Neural cell (in vitro differentiated cells): ENCODE results near the gene DNM3. TPM values are rescaled to one million over a fixed set of nuclear protein-coding genes. Genes with fewer than 3 reads are reported as not detected.

Experiments used
- H2AFZ ChIP-seq: fragments of 200-600, 300-800 bp; sonication (generic), shearing (Covaris generic); 2 replicates; pipeline ENCODE4 v1.6.0; 2014; ENCODE audit warnings: low read depth, mild to moderate bottlenecking, antibody characterized with exemption, low read length, moderate library complexity
- H3F3A ChIP-seq: fragments of 200-600 bp; shearing (Covaris generic); 2 replicates; pipeline ENCODE4 v1.6.1; 2016; ENCODE audit warnings: mild to moderate bottlenecking, moderate library complexity, mixed read lengths, antibody characterized with exemption, low read length; ENCODE audit not compliant: insufficient read depth, poor library complexity, severe bottlenecking
- H3K27ac ChIP-seq: fragments of 200-600, 300-800 bp; sonication (generic), shearing (Covaris generic); 2 replicates; pipeline ENCODE4 v1.5.1; 2014; ENCODE audit warnings: mild to moderate bottlenecking, low read length, moderate library complexity
- H3K27me3 ChIP-seq: fragments of 300-800, 200-600 bp; sonication (generic), shearing (Covaris generic); 2 replicates; pipeline ENCODE4 v1.6.0; 2014; ENCODE audit warnings: mild to moderate bottlenecking, low read depth, low read length, moderate library complexity; ENCODE audit not compliant: insufficient read depth
- H3K36me3 ChIP-seq: fragments of 300-800, 200-600 bp; sonication (generic), shearing (Covaris generic); 2 replicates; pipeline ENCODE4 v1.5.1; 2014; ENCODE audit warnings: mild to moderate bottlenecking, antibody characterized with exemption, low read length, moderate library complexity; ENCODE audit not compliant: insufficient read depth
- H3K4me2 ChIP-seq: fragments of 300-800, 200-600 bp; sonication (generic), shearing (Covaris generic); 2 replicates; pipeline ENCODE4 v1.6.0; 2014; ENCODE audit warnings: mild to moderate bottlenecking, low read length
- H3K4me3 ChIP-seq: fragments of 300-800, 200-600 bp; sonication (generic), shearing (Covaris generic); 2 replicates; pipeline ENCODE4 v1.5.1; 2014; ENCODE audit warnings: mild to moderate bottlenecking, low read length, moderate library complexity
- H3K79me2 ChIP-seq: fragments of 200-600 bp; shearing (Covaris generic); replicated peaks from 2 replicates; pipeline ENCODE4 v1.6.0; 2014; ENCODE audit warnings: mild to moderate bottlenecking, low read length, moderate library complexity; ENCODE audit not compliant: insufficient read depth
- H3K9ac ChIP-seq: fragments of 300-800, 200-600 bp; sonication (generic), shearing (Covaris generic); 2 replicates; pipeline ENCODE4 v1.6.1; 2016; ENCODE audit warnings: mild to moderate bottlenecking, low read length, mixed read lengths
- H3K9me2 ChIP-seq: fragments of 200-600 bp; shearing (Covaris generic); 2 replicates; pipeline ENCODE4 v1.6.1; 2016; ENCODE audit warnings: mild to moderate bottlenecking, low read length, mixed read lengths; ENCODE audit not compliant: insufficient read depth
- H3K9me3 ChIP-seq: fragments of 200-600, 300-800 bp; sonication (generic), shearing (Covaris generic); 2 replicates; pipeline ENCODE4 v1.6.1; 2016; ENCODE audit warnings: mild to moderate bottlenecking, mixed run types, low read length, moderate library complexity, mixed read lengths
- H4K20me1 ChIP-seq: fragments of 200-600 bp; shearing (Covaris generic); 2 replicates; pipeline ENCODE4 v1.6.1; 2016; ENCODE audit warnings: mild to moderate bottlenecking, mixed run types; ENCODE audit not compliant: insufficient read depth
- EP300 ChIP-seq: fragments of 450-650 bp; conservative IDR thresholded peaks from 2 replicates; pipeline ENCODE4 v1.6.1; 2014; ENCODE audit warnings: antibody characterized with exemption, mild to moderate bottlenecking, moderate library complexity; ENCODE audit not compliant: poor library complexity, severe bottlenecking
- EZH2 ChIP-seq: fragments of 200-600, 300-800 bp; shearing (Covaris generic), sonication (generic); IDR thresholded peaks from 2 replicates; pipeline ENCODE4 v1.6.1; 2014; ENCODE audit warnings: antibody characterized with exemption, low read length, borderline replicate concordance, mild to moderate bottlenecking; ENCODE audit not compliant: insufficient read depth, poor library complexity, severe bottlenecking
- MXI1 ChIP-seq: fragments of 450-650 bp; conservative IDR thresholded peaks from 2 replicates; pipeline ENCODE4 v1.6.1; 2014; ENCODE audit warnings: antibody characterized with exemption, mild to moderate bottlenecking; ENCODE audit not compliant: poor library complexity, severe bottlenecking
- POLR2AphosphoS5 ChIP-seq: IDR thresholded peaks from 2 replicates; pipeline ENCODE4 v1.6.1; 2012
- RAD21 ChIP-seq: fragments of 450-650 bp; conservative IDR thresholded peaks from 2 replicates; pipeline ENCODE4 v1.6.1; 2014; ENCODE audit warnings: antibody characterized with exemption, mild to moderate bottlenecking, moderate library complexity
- REST ChIP-seq: IDR thresholded peaks from 2 replicates; pipeline ENCODE4 v1.6.1; 2012; ENCODE audit warnings: borderline replicate concordance
- SMC3 ChIP-seq: fragments of 450-650 bp; conservative IDR thresholded peaks from 2 replicates; pipeline ENCODE4 v1.6.1; 2014; ENCODE audit warnings: antibody characterized with exemption, mild to moderate bottlenecking, moderate library complexity; ENCODE audit not compliant: poor library complexity
- TAF1 ChIP-seq: IDR thresholded peaks from 2 replicates; pipeline ENCODE4 v1.6.1; 2012; ENCODE audit warnings: low read depth
- polyA plus RNA-seq: library from polyadenylated mRNA; depleted of rRNA; stranded (reverse); fragments of >200 nt; gene quantifications from 2 replicates; pipeline ENCODE4 v1.2.3, GENCODE V29; 2014
- TF ChIP-seq, protein P1 (sequence below): fragments of 450-650 bp; IDR thresholded peaks from 2 replicates; pipeline ENCODE4 v1.5.1; 2014; ENCODE audit warnings: antibody characterized with exemption, mild to moderate bottlenecking, moderate library complexity; ENCODE audit not compliant: poor library complexity, severe bottlenecking

DNM3 gene
- polyA plus RNA-seq, 1 donor from 2014 or later, result 37.1 TPM

DNA sequence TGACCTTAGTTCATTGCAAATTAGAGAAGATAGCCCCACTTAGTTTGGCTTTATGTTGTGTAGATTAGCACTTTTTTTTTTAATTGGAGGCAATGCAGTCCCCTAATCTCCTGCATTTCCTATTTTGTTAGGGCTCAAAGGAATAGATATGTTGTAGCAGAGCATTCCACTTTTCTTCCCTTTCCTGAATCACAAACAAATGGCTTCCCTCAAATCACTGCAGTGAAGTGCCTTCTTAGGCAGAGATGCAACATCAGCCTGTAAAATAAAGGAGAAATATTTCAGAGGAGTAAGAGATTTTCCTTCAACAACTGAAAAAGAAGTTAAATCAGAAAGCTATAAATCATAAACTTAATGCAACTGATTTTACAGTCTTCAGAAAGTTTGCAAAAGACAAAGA, 307.4 kb downstream of the DNM3 start:
- TF ChIP-seq, protein P1, sequence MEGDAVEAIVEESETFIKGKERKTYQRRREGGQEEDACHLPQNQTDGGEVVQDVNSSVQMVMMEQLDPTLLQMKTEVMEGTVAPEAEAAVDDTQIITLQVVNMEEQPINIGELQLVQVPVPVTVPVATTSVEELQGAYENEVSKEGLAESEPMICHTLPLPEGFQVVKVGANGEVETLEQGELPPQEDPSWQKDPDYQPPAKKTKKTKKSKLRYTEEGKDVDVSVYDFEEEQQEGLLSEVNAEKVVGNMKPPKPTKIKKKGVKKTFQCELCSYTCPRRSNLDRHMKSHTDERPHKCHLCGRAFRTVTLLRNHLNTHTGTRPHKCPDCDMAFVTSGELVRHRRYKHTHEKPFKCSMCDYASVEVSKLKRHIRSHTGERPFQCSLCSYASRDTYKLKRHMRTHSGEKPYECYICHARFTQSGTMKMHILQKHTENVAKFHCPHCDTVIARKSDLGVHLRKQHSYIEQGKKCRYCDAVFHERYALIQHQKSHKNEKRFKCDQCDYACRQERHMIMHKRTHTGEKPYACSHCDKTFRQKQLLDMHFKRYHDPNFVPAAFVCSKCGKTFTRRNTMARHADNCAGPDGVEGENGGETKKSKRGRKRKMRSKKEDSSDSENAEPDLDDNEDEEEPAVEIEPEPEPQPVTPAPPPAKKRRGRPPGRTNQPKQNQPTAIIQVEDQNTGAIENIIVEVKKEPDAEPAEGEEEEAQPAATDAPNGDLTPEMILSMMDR, result no peak
- no peak for TF ChIP-seq REST
- TF ChIP-seq SMC3, result no peak
- no peak for TF ChIP-seq POLR2AphosphoS5
- no peak for TF ChIP-seq RAD21
- TF ChIP-seq EP300, result no peak
- TF ChIP-seq TAF1, result no peak
- no peak for TF ChIP-seq MXI1
- TF ChIP-seq EZH2, result no peak
- Histone ChIP-seq H3K27me3 (no peaks in the 10 kb centered on the region), H3K36me3 (no peaks in the 10 kb centered on the region), H3K79me2 (no peaks in the 10 kb centered on the region), H3K9me3 (no peaks in the 10 kb centered on the region), H3K4me3 (no peak overlapping the region), H3K27ac (no peak overlapping the region), H3K4me2 (no peak overlapping the region), H3K9me2 (no peaks in the 10 kb centered on the region), H2AFZ (no peak overlapping the region), H3F3A (no peaks in the 10 kb centered on the region), H3K9ac (no peak overlapping the region), H4K20me1 (no peaks in the 10 kb centered on the region)

DNA sequence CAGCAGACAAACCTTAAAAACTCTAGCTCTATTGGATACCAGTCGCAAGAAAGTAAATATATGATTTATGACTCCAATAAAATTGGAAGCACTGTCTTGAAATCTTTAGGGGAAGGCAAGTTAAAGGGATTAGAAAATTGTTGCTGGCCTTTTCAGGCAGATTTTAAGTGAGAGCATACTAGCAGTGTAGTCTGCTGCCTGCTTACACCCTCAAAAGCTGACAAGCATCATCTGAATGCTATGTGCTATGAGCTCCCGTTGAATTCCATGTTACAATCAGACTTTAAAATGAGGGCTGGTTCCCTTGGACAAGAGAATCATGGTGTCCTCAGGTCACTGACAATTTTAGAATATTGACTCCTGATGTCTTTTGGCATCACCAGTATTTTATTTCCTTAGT, 308.0 kb downstream of the DNM3 start:
- no peaks in the 10 kb centered on the region for H3K79me2 ChIP-seq
- no peaks in the 10 kb centered on the region for H3K27me3 ChIP-seq
- no peak overlapping the region for H2AFZ ChIP-seq
- no peak overlapping the region for H3K4me3 ChIP-seq
- no peaks in the 10 kb centered on the region for H3F3A ChIP-seq
- H4K20me1 ChIP-seq, result no peaks in the 10 kb centered on the region
- no peak overlapping the region for H3K27ac ChIP-seq
- H3K36me3 ChIP-seq, result no peaks in the 10 kb centered on the region
- no peaks in the 10 kb centered on the region for H3K9me2 ChIP-seq
- TF ChIP-seq MXI1 (no peak), POLR2AphosphoS5 (no peak), RAD21 (no peak), EZH2 (no peak), TAF1 (no peak), SMC3 (no peak), EP300 (no peak), REST (no peak)
- TF ChIP-seq, protein P1, result no peak
- H3K4me2 ChIP-seq, result no peak overlapping the region
- H3K9ac ChIP-seq, result no peak overlapping the region
- no peaks in the 10 kb centered on the region for H3K9me3 ChIP-seq
